ENCODE results near the gene COPG1.

Gene COPG1

GRCh38 chr3:129323651-129324294, 74.4 kb downstream of the COPG1 start:
- DNase-seq (ENCODE audit: low read depth, low spot score) = no peak
- no peak overlapping the region for H3K4me3 ChIP-seq (ENCODE audit: low read length)

- no peak for DNase-seq (ENCODE audit: low read depth, low spot score)
- no peak overlapping the region for H3K4me3 ChIP-seq (ENCODE audit: low read length)
Observed at GRCh38 chr3:129324855-129325254, 75.4 kb downstream of the COPG1 start.

GRCh38 chr3:129325383-129325782, 76.0 kb downstream of the COPG1 start:
- DNase-seq (ENCODE audit: low read depth, low spot score) = no peak
- H3K4me3 ChIP-seq (ENCODE audit: low read length) = no peak overlapping the region

GRCh38 chr3:129326138-129326537, 76.7 kb downstream of the COPG1 start:
- no peak for DNase-seq (ENCODE audit: low read depth, low spot score)
- H3K4me3 ChIP-seq (ENCODE audit: low read length) = no peak overlapping the region

GRCh38 chr3:129326595-129326994, 77.2 kb downstream of the COPG1 start:
- H3K4me3 ChIP-seq (ENCODE audit: low read length) = no peak overlapping the region
- DNase-seq (ENCODE audit: low read depth, low spot score) = no peak

Data from Jurkat, Clone E6-1 (cell line).